GM21723 (cell line): ENCODE measurements around the gene USP34.
"Not testable (repeated sequence)": the region's sequence is repeated elsewhere in the genome, so short reads cannot be mapped to it uniquely, and the experiment has no call there.

Experiments
- ATAC-seq: cut with Tn5 transposase; IDR thresholded peaks from one replicate; pipeline ENCODE4 v1.9.1; 2021; ENCODE audit warnings: mild to moderate bottlenecking, moderate library complexity; ENCODE audit not compliant: unreplicated experiment

USP34 gene

GRCh38 chr2:61426267-61426897 is 44.5 kb downstream of the USP34 start:
- peak; percentile 78 for ATAC-seq

- no peak for ATAC-seq
These were observed 45.2 kb downstream of the USP34 start for GRCh38 chr2:61425605-61426155.

GRCh38 chr2:61423714-61424113 is 47.2 kb downstream of the USP34 start:
- no peak for ATAC-seq

DNA sequence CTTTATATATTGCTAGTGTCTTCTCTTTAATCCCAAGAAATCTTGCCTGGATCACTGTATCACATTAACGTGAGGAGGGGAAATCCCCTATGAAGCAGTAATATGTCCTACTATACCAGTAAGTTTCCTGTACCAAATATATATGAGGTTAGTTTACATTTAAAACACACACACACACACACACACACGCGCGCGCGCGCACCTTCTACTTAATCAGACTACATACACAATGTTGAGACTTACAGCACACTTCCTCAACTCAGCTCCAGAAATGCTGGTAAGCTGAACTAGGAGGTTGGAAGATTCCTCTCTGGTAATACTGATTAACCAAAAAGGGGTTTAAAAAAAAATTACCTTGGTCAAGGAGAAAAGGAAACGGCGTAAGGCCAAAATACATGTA is 49.3 kb downstream of the USP34 start:
- ATAC-seq = no peak

DNA sequence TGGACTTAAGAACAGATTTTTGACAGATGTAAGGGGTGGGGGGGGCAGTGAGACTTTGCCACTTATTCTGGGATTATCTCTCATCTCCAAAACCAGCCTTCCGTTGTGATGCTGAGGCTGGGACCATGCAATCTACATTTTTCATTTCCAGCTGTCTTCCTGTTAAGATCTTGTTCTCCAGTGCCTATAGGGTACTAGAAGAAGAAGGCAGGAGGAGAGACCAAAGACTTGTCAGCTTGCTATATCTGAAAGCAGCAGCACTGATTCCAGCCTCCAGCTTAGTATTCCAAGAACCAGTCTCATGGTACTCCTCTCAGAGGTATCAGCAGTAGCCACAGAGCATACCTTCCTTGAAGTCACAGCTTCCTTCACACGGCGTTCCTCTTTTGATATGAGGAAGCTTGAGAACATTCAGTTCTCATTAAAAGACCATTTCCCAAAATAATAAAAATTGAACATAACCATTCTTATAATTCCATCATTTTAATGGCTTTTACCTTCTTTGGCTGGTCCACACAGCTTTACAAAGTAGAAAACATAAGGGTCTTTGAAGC is 49.8 kb downstream of the USP34 start:
- ATAC-seq = no peak

DNA sequence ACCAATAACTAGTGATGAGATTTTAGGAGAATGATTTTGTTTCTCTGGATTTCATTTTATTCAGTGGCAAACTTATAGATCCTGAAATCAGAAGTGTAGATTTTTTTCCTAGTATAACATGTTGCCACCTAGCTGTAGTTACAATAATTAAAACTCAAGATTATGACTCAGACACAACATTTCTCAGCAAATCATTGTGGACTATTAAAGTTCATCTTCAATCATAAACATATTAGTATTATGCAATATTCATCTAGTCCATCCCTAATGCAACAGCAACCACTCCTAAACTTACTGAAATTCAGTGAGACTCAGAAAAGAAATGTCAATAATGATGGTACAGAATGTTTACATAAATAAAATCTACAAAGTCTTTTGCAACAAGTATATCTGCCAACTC is 51.3 kb downstream of the USP34 start:
- no peak for ATAC-seq

DNA sequence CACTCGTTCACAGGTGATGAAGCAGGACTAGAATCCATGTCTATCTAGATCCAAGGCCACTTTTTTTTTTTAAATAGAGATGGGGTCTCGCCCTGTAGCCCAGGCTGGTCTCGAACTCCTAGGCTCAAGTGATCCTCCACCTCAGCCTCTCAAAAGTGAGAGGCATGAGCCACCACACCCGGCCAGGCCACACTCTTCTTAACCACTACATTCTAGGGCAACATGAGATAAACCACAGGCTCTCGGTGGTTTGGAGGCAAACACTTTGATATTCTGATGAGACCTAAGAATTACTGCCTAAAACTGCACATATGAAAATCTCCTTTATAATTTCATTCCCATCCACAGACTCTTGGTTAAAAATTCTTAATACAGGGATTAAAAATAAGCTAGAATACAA is 51.8 kb downstream of the USP34 start:
- ATAC-seq = no peak

DNA sequence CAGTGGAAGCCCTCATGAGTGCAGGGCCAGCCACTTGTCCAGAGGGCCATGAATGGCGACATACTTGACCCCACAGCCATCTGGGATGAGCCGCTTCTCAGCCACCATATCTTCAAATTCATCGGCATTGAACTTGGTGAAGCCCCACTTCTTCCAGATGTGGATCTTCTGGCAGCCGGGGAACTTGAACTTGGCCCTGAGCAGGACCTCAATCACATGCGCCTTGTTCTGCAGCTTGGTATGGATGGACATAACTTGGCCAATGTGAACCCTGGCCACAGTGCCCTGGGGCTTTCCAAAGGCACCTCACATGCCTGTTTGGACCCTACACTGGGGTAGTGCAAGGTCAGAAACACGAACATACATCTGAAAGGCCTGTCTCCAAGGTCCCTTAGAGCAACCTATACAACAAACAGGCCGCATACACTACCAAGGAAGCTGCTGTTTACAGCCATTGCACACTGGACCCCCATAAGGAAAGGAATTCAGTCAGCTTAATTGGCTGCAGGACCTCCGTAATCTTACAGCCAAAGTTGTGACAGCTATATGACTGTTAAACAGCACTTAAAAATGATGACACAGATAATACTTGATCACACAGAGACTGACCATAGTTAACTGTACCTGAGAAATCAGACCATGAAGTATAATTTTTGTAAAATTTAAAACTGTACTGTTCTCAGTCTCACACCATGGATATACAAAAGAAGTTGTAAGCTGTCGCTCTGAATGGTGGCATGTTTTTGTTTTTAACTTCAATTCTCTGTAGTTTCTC is 53.8 kb downstream of the USP34 start:
- no peak for ATAC-seq

- no peak for ATAC-seq
These were observed 55.6 kb downstream of the USP34 start for GRCh38 chr2:61415265-61415664.

- ATAC-seq = no peak
These were observed 56.2 kb downstream of the USP34 start for GRCh38 chr2:61414674-61415073.

GRCh38 chr2:61411109-61411508 is 59.8 kb downstream of the USP34 start:
- ATAC-seq = no peak

- no peak for ATAC-seq
These were observed 60.7 kb downstream of the USP34 start for GRCh38 chr2:61410185-61410584.

DNA sequence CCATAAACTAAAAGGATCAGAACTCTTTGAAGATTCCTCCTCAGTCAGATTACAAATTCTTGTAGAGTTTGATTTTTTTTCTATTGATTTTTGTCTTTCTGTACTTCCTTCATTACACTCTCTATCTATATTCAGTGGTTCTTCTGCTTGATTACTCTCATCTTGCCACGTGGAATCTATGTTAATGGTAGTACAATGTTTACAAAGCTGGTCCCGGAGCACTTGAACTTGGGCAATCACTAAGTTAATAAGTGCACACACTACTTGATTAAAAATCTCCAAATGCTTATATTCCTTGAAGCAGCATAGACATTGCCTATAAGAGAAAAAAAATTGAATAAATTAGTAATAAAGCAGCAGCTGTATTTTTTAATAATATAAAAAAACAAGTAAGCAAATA is 65.1 kb downstream of the USP34 start:
- ATAC-seq = no peak

GRCh38 chr2:61404438-61404837 is 66.4 kb downstream of the USP34 start:
- ATAC-seq = no peak

GRCh38 chr2:61398413-61398812 is 72.5 kb downstream of the USP34 start:
- ATAC-seq = no peak

- ATAC-seq = no peak
These were observed 74.9 kb downstream of the USP34 start for GRCh38 chr2:61396005-61396404.

DNA sequence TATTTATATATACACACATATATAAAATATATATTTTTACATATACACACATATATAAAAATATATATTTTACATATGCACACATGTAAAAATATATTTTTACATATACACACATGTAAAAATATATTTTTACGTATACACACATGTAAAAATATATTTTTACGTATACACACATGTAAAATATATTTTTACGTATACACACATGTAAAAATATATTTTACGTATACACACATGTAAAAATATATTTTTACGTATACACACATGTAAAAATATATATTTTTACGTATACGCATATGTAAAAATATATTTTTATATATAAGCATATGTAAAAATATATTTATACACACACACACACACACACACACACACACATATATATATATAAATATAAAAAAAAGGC is 83.3 kb downstream of the USP34 start:
- ATAC-seq = not testable (repeated sequence)

GRCh38 chr2:61380882-61381197 is 90.0 kb downstream of the USP34 start:
- ATAC-seq = not testable (repeated sequence)

DNA sequence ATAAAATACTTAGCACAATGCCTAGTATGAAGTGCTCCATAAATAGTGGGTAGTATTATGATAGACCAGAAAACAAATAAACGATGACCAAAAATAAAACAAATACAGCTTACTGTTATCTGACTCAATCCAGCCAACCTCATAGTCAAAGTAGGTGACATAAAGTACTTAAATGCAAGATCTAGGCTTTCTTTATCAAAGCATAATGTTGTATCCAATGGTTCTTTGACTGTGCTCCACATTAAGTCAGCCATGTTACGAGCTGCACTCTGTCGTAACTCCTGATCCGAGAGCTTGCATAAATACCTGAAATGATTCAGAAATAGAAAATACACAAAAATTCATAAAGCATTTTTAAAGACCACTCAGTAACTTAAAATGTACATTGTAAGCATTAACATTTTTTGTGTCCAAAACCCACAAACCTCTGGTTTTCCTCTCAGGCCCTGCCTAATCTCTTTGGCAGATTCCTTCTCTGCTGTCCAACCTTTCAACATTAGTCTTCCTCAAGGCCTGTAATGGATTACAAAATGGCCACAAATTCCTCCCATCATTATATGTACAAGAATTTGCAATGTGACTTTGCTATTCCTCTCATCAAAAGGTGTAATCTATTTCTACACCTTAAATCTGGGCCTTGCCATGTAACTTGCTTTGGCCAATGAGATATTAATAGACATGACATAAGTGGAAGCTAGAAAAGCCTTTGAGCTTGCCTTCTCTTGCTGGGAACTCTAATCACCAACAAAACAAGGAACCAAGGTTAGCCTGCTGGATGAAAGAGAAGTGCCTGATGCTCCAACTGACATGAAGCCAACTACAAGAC is 90.6 kb downstream of the USP34 start:
- no peak for ATAC-seq

GRCh38 chr2:61379521-61379920 is 91.4 kb downstream of the USP34 start:
- no peak for ATAC-seq

DNA sequence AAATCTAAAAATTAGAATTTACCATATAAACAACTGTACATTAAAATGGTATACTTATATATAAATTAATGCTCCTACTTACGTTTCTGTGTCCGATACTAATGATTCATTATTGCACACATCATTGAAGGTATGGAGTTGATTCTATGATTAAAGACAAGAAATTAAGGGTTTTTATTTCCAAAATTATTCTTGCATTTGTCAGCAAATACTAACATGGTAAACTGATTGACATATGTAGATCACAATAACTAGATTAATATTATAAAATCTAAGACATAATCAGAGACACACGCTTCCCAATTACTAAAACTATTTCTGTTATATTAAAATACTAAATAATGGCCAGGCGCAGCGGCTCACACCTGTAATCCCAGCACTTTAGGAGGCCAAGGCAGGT is 92.6 kb downstream of the USP34 start:
- no peak for ATAC-seq
